GM12874 (cell line): ENCODE data around the gene CADM1.

Experiments
- TF ChIP-seq, protein P1 (sequence below): IDR thresholded peaks from 2 replicates; pipeline ENCODE4 v1.5.1; 2011; ENCODE audit warnings: low read depth, mild to moderate bottlenecking, control low read depth, low read length, moderate library complexity; ENCODE audit not compliant: insufficient read depth

CADM1 gene

DNA sequence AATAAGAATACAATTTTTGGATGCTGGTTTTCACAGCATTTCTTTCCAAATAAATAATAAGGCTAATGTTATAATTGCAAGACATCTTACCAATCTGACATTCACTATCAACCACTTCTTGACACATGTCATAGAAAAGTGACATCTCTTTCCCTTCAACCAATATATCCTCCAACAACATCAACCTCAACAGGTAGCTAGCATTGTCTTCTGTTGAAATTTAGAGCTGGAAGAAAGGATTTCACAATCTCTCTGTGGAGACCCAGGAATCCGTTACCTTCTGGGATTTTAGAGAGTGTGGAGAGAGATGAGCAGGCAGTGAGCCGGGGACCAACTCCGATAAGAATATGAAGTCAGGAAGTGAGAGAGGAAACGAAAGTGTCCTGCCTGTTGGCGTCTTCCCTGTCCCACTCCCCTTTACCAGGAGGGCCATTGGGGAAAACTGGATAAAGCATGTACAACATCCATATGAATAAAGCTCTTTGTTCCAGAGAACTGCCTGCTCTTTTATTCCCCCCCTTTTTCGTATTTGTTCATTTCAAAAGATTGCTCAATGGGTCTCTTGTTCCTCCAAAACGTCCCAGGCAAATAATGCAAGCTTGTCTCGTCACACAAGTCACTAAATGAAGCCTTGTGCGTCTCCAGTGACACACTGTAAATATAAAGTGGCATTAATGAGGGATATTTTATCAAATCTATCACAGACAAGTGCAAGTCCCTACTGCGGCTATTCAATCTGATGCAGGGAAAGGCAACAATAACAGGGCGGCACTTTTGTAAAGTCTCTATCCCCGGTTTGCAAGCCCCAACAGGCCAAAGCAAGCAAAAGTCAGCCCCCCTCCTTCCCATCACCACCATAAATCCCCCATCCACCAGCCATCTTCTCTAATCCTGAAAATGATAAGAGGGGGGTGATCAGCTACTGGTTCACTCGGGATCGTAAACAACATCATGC is 3.4 kb downstream of the CADM1 start:
- TF ChIP-seq, protein P1, sequence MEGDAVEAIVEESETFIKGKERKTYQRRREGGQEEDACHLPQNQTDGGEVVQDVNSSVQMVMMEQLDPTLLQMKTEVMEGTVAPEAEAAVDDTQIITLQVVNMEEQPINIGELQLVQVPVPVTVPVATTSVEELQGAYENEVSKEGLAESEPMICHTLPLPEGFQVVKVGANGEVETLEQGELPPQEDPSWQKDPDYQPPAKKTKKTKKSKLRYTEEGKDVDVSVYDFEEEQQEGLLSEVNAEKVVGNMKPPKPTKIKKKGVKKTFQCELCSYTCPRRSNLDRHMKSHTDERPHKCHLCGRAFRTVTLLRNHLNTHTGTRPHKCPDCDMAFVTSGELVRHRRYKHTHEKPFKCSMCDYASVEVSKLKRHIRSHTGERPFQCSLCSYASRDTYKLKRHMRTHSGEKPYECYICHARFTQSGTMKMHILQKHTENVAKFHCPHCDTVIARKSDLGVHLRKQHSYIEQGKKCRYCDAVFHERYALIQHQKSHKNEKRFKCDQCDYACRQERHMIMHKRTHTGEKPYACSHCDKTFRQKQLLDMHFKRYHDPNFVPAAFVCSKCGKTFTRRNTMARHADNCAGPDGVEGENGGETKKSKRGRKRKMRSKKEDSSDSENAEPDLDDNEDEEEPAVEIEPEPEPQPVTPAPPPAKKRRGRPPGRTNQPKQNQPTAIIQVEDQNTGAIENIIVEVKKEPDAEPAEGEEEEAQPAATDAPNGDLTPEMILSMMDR = no peak

DNA sequence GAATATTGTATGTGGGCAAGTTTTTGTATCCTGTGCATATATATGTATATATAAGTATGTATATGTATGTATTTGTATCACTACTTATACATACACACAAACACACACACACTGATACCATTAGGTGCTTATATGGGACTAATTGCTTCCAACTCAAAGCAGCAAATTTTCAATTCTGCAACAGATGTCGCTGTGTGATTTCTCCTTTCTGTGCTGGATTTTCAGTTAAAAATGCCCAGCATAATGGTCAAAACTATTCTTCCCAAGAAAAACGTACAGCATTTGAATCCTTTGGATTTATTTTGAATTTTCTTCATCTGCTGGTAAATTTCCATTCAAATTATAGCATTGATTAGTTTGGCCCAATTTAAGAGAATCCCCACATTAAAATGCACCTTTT is 4.3 kb downstream of the CADM1 start:
- TF ChIP-seq, protein P1 = no peak

DNA sequence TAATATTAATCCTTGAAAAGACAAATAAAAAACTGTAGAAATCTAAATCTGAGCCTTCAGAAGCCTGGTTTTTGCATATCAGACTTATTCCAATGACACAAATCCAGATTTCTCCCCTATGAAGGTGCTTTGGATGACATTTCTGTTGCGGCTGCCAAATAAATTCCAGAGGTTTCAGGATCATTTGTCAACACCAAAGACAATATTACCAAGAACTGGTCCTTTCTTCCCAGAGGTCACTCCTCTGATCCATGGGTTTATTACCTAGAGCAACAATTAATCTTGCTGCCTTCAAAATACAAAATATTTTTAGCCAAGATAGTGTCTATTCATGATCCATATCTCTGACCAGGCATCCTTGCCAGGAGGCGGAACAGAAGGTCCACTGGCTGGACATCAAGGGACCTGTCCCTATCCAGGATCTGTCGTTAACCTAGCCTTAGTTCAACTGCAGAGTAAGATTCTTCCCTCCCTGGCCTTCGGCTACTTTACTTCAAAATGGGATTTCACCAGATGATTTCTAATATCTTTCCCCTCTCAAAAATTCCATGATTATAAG is 4.9 kb downstream of the CADM1 start:
- TF ChIP-seq, protein P1 = no peak

DNA sequence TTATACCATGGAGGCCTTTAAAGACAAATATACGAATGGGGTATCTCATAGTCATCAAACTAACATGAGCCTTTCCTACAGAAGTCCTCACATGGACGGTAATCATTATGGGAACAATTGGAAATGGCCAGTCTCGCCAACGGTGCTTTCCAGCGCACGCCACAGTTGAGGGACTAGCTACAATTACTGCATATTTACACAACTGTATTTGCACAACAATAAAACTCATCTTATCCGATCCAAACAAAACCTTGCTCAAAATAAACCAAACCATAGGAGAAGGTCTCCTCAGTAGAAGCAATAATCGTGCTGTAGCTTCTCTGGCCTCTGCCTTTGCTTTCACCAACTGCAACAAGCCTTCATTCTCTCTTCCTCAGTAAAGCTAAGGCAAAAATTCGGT is 5.9 kb downstream of the CADM1 start:
- TF ChIP-seq, protein P1 = no peak

DNA sequence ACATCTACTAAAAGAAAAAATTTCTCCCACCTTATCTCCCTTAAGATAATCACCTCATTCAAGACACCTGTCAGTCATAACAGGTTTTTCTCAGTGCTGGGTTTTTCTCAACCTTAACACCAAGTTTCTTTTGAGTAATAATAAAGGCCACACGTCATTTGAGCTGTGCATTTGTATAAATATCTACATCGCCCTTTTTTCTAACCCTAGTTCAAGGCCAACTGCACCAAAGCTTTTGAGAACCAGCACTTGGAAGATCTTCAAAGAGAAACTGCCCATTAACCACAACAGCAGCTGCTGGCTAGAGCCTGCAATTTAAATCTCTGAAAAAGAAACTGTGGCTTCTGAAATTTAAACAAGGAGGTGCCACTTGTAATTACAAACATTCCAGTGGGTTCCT is 6.9 kb downstream of the CADM1 start:
- TF ChIP-seq, protein P1 = no peak

DNA sequence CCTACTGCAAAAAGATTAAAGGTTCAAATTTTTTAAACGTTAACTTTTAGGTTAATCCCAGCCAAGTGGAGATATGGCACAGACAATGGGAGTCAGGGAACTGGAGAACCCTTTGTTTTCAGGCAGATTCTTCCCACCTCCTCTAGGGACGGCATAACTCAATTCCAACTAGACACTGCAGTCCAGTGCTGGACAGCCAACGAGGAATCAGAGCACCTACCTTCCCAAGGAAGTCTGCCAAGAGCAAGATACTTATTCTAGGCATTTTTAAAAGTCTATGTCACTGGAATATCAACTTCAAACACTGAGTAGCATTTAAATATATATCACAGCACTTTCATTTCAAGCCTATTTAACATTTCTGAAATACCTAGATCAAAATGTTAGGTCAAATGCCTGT is 7.3 kb downstream of the CADM1 start:
- TF ChIP-seq, protein P1 = no peak

DNA sequence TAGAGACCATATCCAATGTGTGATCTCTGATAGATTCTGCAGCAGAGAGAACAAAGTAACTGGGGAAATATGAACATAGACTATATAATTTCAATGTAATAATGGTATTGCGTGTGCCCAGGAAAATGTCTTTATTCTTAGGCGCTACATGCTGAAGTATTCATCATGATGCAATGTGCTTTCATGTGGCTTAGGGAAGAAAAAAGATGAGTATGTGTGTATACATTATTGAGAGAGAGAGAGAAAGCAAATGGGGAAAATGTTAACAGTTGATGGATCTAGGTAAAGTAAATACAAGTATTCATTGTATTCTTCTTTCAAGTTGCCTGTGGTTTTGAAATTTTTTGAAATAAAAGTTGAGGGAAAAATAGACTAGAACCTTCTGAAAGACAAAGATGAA is 10.3 kb downstream of the CADM1 start:
- TF ChIP-seq, protein P1 = no peak
